Central memory CD8-positive, alpha-beta T cell (primary cell): ENCODE data around the gene ZSCAN29.

Source experiments
- ATAC-seq: fragments of 150-1000 bp; cut with Tn5 transposase; replicated peaks from 2 replicates; pipeline ENCODE4 v1.10.0; 2022; ENCODE audit warnings: mild to moderate bottlenecking, moderate FRiP score, moderate number of reproducible peaks; ENCODE audit not compliant: poor library complexity, severe bottlenecking; ENCODE audit errors: extremely low read depth
- DNase-seq, 2 donors: peaks; one replicate each; pipeline ENCODE4 v3.0.0; 2021; ENCODE audit warnings: low spot score in 2 of 2
- H3K27ac Mint-ChIP-seq: one replicate; pipeline ENCODE4 v1.8.0; 2022; ENCODE audit warnings: low read depth, mild to moderate bottlenecking, moderate library complexity, mixed read lengths
- H3K27me3 Mint-ChIP-seq: one replicate; pipeline ENCODE4 v1.8.0; 2022; ENCODE audit warnings: mixed read lengths
- H3K36me3 Mint-ChIP-seq: one replicate; pipeline ENCODE4 v1.8.0; 2022; ENCODE audit warnings: mild to moderate bottlenecking, moderate library complexity, mixed read lengths; ENCODE audit not compliant: insufficient read depth
- H3K4me1 Mint-ChIP-seq: one replicate; pipeline ENCODE4 v1.8.0; 2022; ENCODE audit warnings: mixed read lengths
- H3K4me3 Mint-ChIP-seq: one replicate; pipeline ENCODE4 v1.8.0; 2022; ENCODE audit warnings: mild to moderate bottlenecking, moderate library complexity, mixed read lengths
- H3K9me3 Mint-ChIP-seq: one replicate; pipeline ENCODE4 v1.8.0; 2022; ENCODE audit warnings: mixed read lengths

Gene ZSCAN29

DNA sequence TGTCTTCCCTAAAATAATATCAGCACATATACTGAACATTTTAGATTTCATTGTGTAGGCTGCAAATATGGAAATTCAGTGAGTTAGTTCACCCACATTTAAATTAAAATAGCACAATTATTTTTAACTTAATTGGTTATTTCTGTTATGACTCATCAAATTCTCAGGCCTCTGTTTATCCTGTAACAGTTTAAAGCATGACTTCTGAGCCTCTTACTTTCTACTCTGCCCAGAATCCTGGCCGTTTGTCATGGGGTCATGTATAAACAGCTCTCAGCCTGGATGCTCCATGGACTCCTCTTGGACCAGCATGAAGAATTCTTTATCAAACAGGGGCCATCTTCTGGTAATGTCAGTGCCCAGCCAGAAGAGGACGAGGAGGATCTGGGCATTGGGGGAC is 12.2 kb upstream of the ZSCAN29 start:
- no peaks in the 10 kb centered on the region for H3K9me3 Mint-ChIP-seq
- ATAC-seq (no peak), DNase-seq (no peak)
- no peak overlapping the region for H3K27ac Mint-ChIP-seq
- no peaks in the 10 kb centered on the region for H3K4me1 Mint-ChIP-seq
- peaks cover 54% of the 10 kb centered on the region for H3K36me3 Mint-ChIP-seq
- no peaks in the 10 kb centered on the region for H3K27me3 Mint-ChIP-seq
- H3K4me3 Mint-ChIP-seq = no peak overlapping the region

DNA sequence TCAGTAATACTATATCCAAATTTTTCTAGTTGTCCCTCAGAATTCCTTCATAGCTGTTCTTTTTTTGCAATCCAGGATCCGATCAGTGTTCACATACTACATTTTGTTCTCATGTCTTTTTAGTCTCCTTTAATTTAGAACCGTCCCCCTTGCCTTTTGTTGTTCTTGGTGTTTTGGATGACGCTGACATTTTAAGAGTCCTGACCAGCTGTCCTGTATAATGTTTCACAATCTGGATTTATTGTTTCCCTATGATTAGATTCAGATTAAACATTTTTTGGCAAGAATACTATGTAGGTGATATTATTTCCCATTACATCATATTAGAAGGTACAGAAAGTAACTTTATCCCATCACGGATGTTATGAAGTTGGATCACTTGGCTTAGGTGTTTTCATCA is 11.5 kb upstream of the ZSCAN29 start:
- H3K27ac Mint-ChIP-seq = no peak overlapping the region
- H3K27me3 Mint-ChIP-seq = no peaks in the 10 kb centered on the region
- ATAC-seq = no peak
- DNase-seq = no peak
- no peaks in the 10 kb centered on the region for H3K9me3 Mint-ChIP-seq
- H3K4me3 Mint-ChIP-seq = no peak overlapping the region
- no peaks in the 10 kb centered on the region for H3K4me1 Mint-ChIP-seq
- H3K36me3 Mint-ChIP-seq = peaks cover 51% of the 10 kb centered on the region

DNA sequence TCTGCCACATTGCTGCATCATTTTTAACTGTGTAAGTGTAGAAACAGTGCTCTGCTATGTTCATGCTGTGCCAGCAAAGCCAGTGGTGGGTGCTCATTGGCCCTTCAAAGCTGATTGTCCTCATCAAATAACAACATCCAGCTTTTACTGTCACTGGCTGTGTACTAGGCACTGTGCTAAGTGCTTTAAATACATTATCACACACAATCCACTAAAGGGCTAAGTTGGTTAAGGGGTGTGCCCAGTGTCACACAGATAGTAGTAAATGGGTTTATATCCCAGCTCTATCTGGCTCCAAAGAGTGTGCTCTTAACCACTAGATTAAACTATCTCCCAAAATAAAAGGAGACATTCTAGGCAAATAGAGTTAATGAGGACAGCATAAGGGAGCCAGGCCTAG is 7.8 kb upstream of the ZSCAN29 start:
- Mint-ChIP-seq H3K36me3 (peaks cover 25% of the 10 kb centered on the region), H3K27ac (no peak overlapping the region), H3K4me1 (peaks cover 5% of the 10 kb centered on the region), H3K27me3 (no peaks in the 10 kb centered on the region), H3K9me3 (no peaks in the 10 kb centered on the region), H3K4me3 (no peak overlapping the region)
- DNase-seq (no peak), ATAC-seq (no peak)

- no peak for DNase-seq
- ATAC-seq = no peak
- no peaks in the 10 kb centered on the region for H3K9me3 Mint-ChIP-seq
- no peak overlapping the region for H3K27ac Mint-ChIP-seq
- H3K27me3 Mint-ChIP-seq = no peaks in the 10 kb centered on the region
- H3K36me3 Mint-ChIP-seq = peaks cover 23% of the 10 kb centered on the region
- H3K4me3 Mint-ChIP-seq = no peak overlapping the region
- H3K4me1 Mint-ChIP-seq = peaks cover 20% of the 10 kb centered on the region
Observed at GRCh38 chr15:43376017-43376705, 5.3 kb upstream of the ZSCAN29 start.

DNA sequence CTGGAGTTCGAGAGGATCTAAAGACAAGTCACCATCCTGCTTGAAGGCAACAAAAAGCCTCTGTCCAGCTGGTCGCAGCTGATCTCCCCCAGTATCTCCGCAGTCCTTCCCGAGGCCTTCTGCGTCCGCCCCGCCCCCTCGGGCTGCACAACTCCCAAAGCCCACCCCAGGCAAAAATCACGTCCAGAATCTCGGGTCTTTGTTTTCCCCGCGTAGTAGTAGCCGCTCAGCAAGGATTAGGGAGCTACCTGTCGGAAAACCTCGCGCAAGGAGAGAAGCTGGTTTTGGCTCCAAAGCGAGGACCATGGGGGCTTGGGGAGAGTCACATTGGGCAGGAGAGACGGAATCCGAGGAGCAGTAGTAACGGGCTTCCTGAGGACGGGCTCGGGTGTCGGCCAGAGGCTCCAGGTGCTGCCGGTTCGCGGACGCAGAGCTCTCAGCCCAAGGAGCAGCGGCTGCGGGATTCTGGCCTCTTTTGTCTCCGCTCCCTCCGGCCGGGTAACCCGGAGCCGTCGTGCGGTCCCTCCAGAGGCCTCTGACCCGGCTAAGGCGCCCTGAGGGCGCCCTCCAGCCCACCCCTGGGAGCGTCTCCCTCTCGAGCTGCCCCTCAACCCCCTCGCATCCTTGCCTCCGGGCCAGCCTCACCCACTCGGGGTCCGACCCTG is 401 bp downstream of the ZSCAN29 start:
- Mint-ChIP-seq H3K4me3 (peak overlapping the region; percentile 88), H3K36me3 (peaks cover 13% of the 10 kb centered on the region)
- ATAC-seq = peak; percentile 10

DNA sequence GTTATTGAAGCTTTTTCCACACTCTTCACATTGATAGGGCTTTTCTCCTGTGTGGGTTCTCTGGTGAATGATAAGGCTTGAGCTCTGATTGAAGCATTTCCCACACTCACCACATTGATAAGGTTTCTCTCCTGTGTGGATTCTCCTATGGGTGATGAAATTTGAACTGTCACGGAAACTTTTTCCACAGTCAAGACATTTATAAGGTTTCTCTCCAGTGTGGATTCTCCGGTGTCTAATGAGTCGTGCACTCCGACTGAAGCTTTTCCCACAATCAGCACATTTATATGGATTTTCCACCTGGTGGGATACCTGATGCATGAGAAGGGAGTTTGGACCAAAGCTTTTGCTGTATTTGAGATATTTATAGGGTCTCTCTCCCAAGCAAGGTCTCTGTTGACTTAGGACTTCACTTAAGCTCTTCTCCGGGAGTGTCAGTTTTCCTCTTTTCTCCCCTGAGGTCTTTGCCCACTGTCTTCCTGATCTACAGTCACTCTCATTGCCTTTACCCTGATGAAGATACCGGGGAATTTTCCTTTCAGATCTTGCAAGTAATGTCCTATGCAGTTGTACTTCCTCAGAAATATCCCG is 9.4 kb downstream of the ZSCAN29 start:
- H3K27me3 Mint-ChIP-seq = no peaks in the 10 kb centered on the region
- no peak for ATAC-seq
- H3K4me1 Mint-ChIP-seq = peaks cover 10% of the 10 kb centered on the region
- peaks cover 4% of the 10 kb centered on the region for H3K36me3 Mint-ChIP-seq
- no peak overlapping the region for H3K27ac Mint-ChIP-seq
- H3K4me3 Mint-ChIP-seq = no peak overlapping the region
- DNase-seq = no peak
- peaks cover 14% of the 10 kb centered on the region for H3K9me3 Mint-ChIP-seq

More for the DNA sequence above, 401 bp downstream of the ZSCAN29 start:
- no peak for DNase-seq
- Mint-ChIP-seq H3K27me3 (no peaks in the 10 kb centered on the region), H3K9me3 (peaks cover 5% of the 10 kb centered on the region), H3K4me1 (peaks cover 56% of the 10 kb centered on the region), H3K27ac (peak overlapping the region; percentile 90)

- H3K9me3 Mint-ChIP-seq = peaks cover 10% of the 10 kb centered on the region
- peaks cover 6% of the 10 kb centered on the region for H3K4me1 Mint-ChIP-seq
- no peak overlapping the region for H3K4me3 Mint-ChIP-seq
- ATAC-seq (no peak), DNase-seq (no peak)
- no peak overlapping the region for H3K27ac Mint-ChIP-seq
- H3K36me3 Mint-ChIP-seq = peaks cover 4% of the 10 kb centered on the region
- no peaks in the 10 kb centered on the region for H3K27me3 Mint-ChIP-seq
Observed at GRCh38 chr15:43360821-43361220, 10.0 kb downstream of the ZSCAN29 start.

- ATAC-seq = no peak
- Mint-ChIP-seq H3K9me3 (no peaks in the 10 kb centered on the region), H3K4me3 (no peak overlapping the region), H3K27ac (no peak overlapping the region), H3K27me3 (no peaks in the 10 kb centered on the region), H3K36me3 (peaks cover 3% of the 10 kb centered on the region), H3K4me1 (no peaks in the 10 kb centered on the region)
- DNase-seq = no peak
Observed at GRCh38 chr15:43352693-43353382, 18.0 kb downstream of the ZSCAN29 start.

DNA sequence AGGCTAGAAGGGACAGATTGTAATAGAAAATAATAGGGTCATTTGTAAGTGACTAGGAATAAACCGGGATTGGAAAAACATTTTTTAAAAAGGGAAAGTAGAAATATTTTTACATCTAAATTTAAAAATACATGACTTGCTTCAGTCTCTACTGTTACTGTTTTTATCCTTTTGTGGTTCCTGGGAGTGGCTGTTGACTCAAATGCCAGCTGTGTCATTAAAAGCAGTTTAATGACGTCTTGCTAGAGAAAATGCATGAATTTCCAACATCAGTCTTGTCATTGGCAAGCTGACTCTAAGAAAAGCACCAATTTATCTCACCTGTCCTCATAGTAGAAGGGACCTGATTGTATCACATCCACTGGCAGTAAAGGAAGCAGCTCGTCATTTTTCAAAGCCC is 23.7 kb downstream of the ZSCAN29 start:
- Mint-ChIP-seq H3K27me3 (no peaks in the 10 kb centered on the region), H3K36me3 (peaks cover 7% of the 10 kb centered on the region), H3K9me3 (no peaks in the 10 kb centered on the region), H3K4me3 (no peak overlapping the region), H3K27ac (no peak overlapping the region), H3K4me1 (no peaks in the 10 kb centered on the region)
- no peak for ATAC-seq
- DNase-seq = no peak

- H3K4me1 Mint-ChIP-seq = no peaks in the 10 kb centered on the region
- DNase-seq (no peak), ATAC-seq (no peak)
- H3K9me3 Mint-ChIP-seq = no peaks in the 10 kb centered on the region
- H3K27me3 Mint-ChIP-seq = no peaks in the 10 kb centered on the region
- no peak overlapping the region for H3K4me3 Mint-ChIP-seq
- peaks cover 5% of the 10 kb centered on the region for H3K36me3 Mint-ChIP-seq
- no peak overlapping the region for H3K27ac Mint-ChIP-seq
Observed at GRCh38 chr15:43346305-43346704, 24.5 kb downstream of the ZSCAN29 start.

GRCh38 chr15:43330780-43331087 is 40.1 kb downstream of the ZSCAN29 start:
- no peaks in the 10 kb centered on the region for H3K27me3 Mint-ChIP-seq
- no peaks in the 10 kb centered on the region for H3K9me3 Mint-ChIP-seq
- no peak for DNase-seq
- H3K4me1 Mint-ChIP-seq = peaks cover 31% of the 10 kb centered on the region
- H3K36me3 Mint-ChIP-seq = peaks cover 23% of the 10 kb centered on the region
- peak overlapping the region; percentile 96 for H3K27ac Mint-ChIP-seq
- peak; percentile 8 for ATAC-seq
- peak overlapping the region; percentile 93 for H3K4me3 Mint-ChIP-seq

DNA sequence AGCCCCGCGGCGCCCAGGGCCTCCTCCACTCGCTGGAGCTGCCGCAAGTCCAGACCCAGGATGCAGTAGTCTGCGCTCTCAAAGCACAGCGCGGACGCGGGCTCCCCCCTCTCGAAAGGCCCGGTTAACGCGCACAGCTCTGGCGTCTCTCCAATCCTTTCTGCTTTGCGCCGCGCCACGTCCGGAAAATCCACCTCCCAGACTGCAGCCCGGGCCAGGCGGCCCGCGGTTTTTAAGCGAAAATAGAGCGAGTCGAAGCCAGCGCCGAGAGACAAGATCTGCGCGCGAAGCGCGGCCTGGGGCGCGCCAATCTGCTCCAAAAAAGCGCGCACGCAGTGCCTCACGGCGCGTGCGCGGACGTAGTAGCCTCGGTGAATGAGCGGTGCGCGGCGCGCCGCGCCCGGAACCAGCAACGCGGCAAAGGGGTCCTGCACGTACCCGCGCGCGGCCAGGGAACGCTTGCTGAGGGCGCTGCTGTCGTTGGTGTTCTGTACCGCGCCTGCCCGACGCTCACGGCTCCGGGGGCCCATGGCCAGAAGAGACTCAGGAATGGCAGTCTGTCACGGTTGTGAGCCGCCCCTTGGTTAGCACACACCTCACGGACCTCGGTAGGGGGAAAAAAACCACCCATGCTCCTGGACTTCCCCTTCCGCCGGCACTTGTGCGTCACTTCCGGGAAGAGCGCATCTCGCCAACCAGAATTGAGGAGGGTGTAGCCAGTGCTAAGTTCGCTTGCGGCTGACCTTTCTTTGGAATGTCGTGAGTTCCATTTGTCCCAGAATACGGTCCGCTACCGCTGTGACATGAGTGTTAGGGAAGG is 40.7 kb downstream of the ZSCAN29 start, which contains the start of gene LCMT2:
Gene LCMT2 (minus strand): TSS at position 614 of the 820 bp plus-strand sequence. CDS start 84 bp downstream, at position 530.
- H3K4me1 Mint-ChIP-seq = peaks cover 31% of the 10 kb centered on the region
- ATAC-seq (peak; percentile 92), DNase-seq (peak; percentile 81 to 87)
- peaks cover 23% of the 10 kb centered on the region for H3K36me3 Mint-ChIP-seq
- no peaks in the 10 kb centered on the region for H3K9me3 Mint-ChIP-seq
- peak within 1 kb of the TSS; percentile 96 for H3K27ac Mint-ChIP-seq
- peak within 1 kb of the TSS; percentile 93 for H3K4me3 Mint-ChIP-seq
- H3K27me3 Mint-ChIP-seq = no peaks in the 10 kb centered on the region
